ENCODE measurements around the gene NCKAP5. TPM values are rescaled to one million over a fixed set of nuclear protein-coding genes. Genes with fewer than 3 reads are reported as not detected.
"Not testable (repeated sequence)": the region's sequence is repeated elsewhere in the genome, so short reads cannot be mapped to it uniquely, and the experiment has no call there.

The NCKAP5 gene
- total RNA-seq, 1 experiment from 2014 or later, result not detected

DNA sequence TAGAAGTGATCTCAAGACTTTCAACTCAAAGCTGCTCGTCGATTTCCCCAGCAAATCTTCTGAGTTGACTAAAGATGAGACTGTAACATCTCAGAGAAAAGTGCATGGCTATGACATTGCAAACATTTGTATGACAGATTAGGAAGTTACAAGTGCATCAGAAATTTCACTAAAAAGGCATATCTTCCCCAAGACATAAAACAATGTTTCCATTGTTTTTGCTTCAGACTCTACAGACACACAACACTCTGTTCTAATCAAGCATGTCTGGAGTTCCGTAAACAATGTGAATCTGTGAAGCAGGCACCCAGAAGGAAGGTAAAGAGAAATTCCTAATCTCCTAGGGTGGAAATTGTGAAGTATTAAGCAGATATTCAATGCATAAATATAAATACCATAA, 753.6 kb downstream of the NCKAP5 start:
- Histone ChIP-seq H2AFZ (no peak overlapping the region), H3K79me2 (ENCODE audit: low read depth) (no peaks in the 10 kb centered on the region), H4K20me1 (ENCODE audit: insufficient read depth) (no peaks in the 10 kb centered on the region), H3K4me1 (replicated peaks; ENCODE audit: insufficient read depth) (no peaks in the 10 kb centered on the region), H3K4me2 (no peak overlapping the region), H3K27me3 (ENCODE audit: insufficient read depth, low read depth) (no peaks in the 10 kb centered on the region; the same call in 1 of the 2 replicates), H3K27ac (no peak overlapping the region), H3K4me3 (no peak overlapping the region), H3K9me3 (ENCODE audit: insufficient read depth, low read depth) (0 out of 2 replicates have a peak, but pooled peaks cover 4% of the 10 kb centered on the region), H3K9me2 (ENCODE audit: insufficient read depth) (no peaks in the 10 kb centered on the region), H3F3A (ENCODE audit: insufficient read depth, low read depth) (no peaks in the 10 kb centered on the region), H3K36me3 (ENCODE audit: low read depth) (no peaks in the 10 kb centered on the region)
- BruUV-seq (replicated peaks), result no TSS peak
- DNase-seq, result no peak
- TF ChIP-seq, protein P1, sequence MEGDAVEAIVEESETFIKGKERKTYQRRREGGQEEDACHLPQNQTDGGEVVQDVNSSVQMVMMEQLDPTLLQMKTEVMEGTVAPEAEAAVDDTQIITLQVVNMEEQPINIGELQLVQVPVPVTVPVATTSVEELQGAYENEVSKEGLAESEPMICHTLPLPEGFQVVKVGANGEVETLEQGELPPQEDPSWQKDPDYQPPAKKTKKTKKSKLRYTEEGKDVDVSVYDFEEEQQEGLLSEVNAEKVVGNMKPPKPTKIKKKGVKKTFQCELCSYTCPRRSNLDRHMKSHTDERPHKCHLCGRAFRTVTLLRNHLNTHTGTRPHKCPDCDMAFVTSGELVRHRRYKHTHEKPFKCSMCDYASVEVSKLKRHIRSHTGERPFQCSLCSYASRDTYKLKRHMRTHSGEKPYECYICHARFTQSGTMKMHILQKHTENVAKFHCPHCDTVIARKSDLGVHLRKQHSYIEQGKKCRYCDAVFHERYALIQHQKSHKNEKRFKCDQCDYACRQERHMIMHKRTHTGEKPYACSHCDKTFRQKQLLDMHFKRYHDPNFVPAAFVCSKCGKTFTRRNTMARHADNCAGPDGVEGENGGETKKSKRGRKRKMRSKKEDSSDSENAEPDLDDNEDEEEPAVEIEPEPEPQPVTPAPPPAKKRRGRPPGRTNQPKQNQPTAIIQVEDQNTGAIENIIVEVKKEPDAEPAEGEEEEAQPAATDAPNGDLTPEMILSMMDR (conservative IDR thresholded peaks at IDR 0.05), result no peak
- TF ChIP-seq EZH2 (IDR thresholded peaks at IDR 0.05; ENCODE audit: low read depth), result no peak
- ChIA-PET CTCF (no interaction called here), POLR2A (ENCODE audit: unreplicated experiment) (no interaction called here)
- intact Hi-C loops (cut with micrococcal nuclease; ENCODE audit: unreplicated experiment), result no loop called here

DNA sequence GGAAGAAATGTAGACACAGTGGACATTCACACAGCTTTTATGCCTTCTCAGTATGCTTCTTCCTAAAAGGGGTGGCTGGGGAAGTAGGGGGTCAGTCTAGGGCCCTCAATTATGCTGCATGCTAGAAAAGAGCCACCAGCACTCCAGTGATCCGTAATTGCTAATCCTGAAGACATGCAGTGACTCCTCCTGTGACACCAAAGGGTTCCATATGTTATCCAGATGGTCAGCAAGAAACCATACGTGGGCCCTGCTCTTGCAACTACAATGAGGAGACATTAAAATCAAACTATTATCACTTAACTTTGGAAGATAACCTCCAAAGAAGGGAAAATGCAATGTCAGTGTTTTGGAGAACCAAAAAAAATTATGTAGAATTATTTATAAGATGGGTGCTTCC, 754.8 kb downstream of the NCKAP5 start:
- H3K4me2 ChIP-seq, result no peak overlapping the region
- 0 out of 2 replicates have a peak, but pooled peaks cover 4% of the 10 kb centered on the region for H3K9me3 ChIP-seq (ENCODE audit: insufficient read depth, low read depth)
- H3K36me3 ChIP-seq (ENCODE audit: low read depth), result no peaks in the 10 kb centered on the region
- TF ChIP-seq EZH2 (IDR thresholded peaks at IDR 0.05; ENCODE audit: low read depth), result no peak
- TF ChIP-seq, protein P1 (conservative IDR thresholded peaks at IDR 0.05), result no peak
- H3K4me1 ChIP-seq (replicated peaks; ENCODE audit: insufficient read depth), result no peaks in the 10 kb centered on the region
- H3K4me3 ChIP-seq, result no peak overlapping the region
- no peaks in the 10 kb centered on the region for H3K79me2 ChIP-seq (ENCODE audit: low read depth)
- H3K27ac ChIP-seq, result no peak overlapping the region
- ChIA-PET POLR2A (ENCODE audit: unreplicated experiment) (no interaction called here), CTCF (no interaction called here)
- H3F3A ChIP-seq (ENCODE audit: insufficient read depth, low read depth), result no peaks in the 10 kb centered on the region
- no peaks in the 10 kb centered on the region for H4K20me1 ChIP-seq (ENCODE audit: insufficient read depth)
- H3K9me2 ChIP-seq (ENCODE audit: insufficient read depth), result no peaks in the 10 kb centered on the region
- no TSS peak for BruUV-seq (replicated peaks)
- no peak for DNase-seq
- no peak overlapping the region for H2AFZ ChIP-seq
- intact Hi-C loops (cut with micrococcal nuclease; ENCODE audit: unreplicated experiment), result no loop called here
- no peaks in the 10 kb centered on the region; the same call in 1 of the 2 replicates for H3K27me3 ChIP-seq (ENCODE audit: insufficient read depth, low read depth)

- H3F3A ChIP-seq (ENCODE audit: insufficient read depth, low read depth), result no peaks in the 10 kb centered on the region
- H3K9me3 ChIP-seq (ENCODE audit: insufficient read depth, low read depth), result 0 out of 2 replicates have a peak, but pooled peaks cover 4% of the 10 kb centered on the region
- no peaks in the 10 kb centered on the region; the same call in 1 of the 2 replicates for H3K27me3 ChIP-seq (ENCODE audit: insufficient read depth, low read depth)
- POLR2A ChIA-PET (ENCODE audit: unreplicated experiment), result no interaction called here
- no peaks in the 10 kb centered on the region for H3K79me2 ChIP-seq (ENCODE audit: low read depth)
- H2AFZ ChIP-seq, result no peak overlapping the region
- CTCF ChIA-PET, result no interaction called here
- H3K4me3 ChIP-seq, result no peak overlapping the region
- H3K4me1 ChIP-seq (replicated peaks; ENCODE audit: insufficient read depth), result no peaks in the 10 kb centered on the region
- DNase-seq, result no peak
- no peaks in the 10 kb centered on the region for H4K20me1 ChIP-seq (ENCODE audit: insufficient read depth)
- H3K9me2 ChIP-seq (ENCODE audit: insufficient read depth), result no peaks in the 10 kb centered on the region
- no peak overlapping the region for H3K27ac ChIP-seq
- H3K4me2 ChIP-seq, result no peak overlapping the region
- no TSS peak for BruUV-seq (replicated peaks)
- no peak for TF ChIP-seq EZH2 (IDR thresholded peaks at IDR 0.05; ENCODE audit: low read depth)
- TF ChIP-seq, protein P1 (conservative IDR thresholded peaks at IDR 0.05), result no peak
- intact Hi-C loops (cut with micrococcal nuclease; ENCODE audit: unreplicated experiment), result no loop called here
- no peaks in the 10 kb centered on the region for H3K36me3 ChIP-seq (ENCODE audit: low read depth)
Observed at GRCh38 chr2:132811148-132811915, 756.9 kb downstream of the NCKAP5 start.

GRCh38 chr2:132809962-132810361, 758.3 kb downstream of the NCKAP5 start:
- H3K9me2 ChIP-seq (ENCODE audit: insufficient read depth); H4K20me1 ChIP-seq (ENCODE audit: insufficient read depth); H3K79me2 ChIP-seq (ENCODE audit: low read depth); BruUV-seq (replicated peaks); POLR2A ChIA-PET (ENCODE audit: unreplicated experiment); DNase-seq; H3K27me3 ChIP-seq (ENCODE audit: insufficient read depth, low read depth); H3K4me2 ChIP-seq; H3K27ac ChIP-seq; H3K4me1 ChIP-seq (replicated peaks; ENCODE audit: insufficient read depth); H3F3A ChIP-seq (ENCODE audit: insufficient read depth, low read depth); intact Hi-C loops (cut with micrococcal nuclease; ENCODE audit: unreplicated experiment); H3K4me3 ChIP-seq; H3K9me3 ChIP-seq (ENCODE audit: insufficient read depth, low read depth); H2AFZ ChIP-seq; H3K36me3 ChIP-seq (ENCODE audit: low read depth): not testable (repeated sequence)
- CTCF ChIA-PET, result interaction anchor here (0.6 kb wide), 1 partner anchor 164 kb away, joined by 3 read pairs; no protein-coding TSS in a partner anchor
